HG03064 (cell line): ENCODE data around the gene ZFR2.

Experiments used
- ATAC-seq: cut with Tn5 transposase; IDR thresholded peaks from one replicate; pipeline ENCODE4 v1.9.1; 2021; ENCODE audit warnings: low read depth; ENCODE audit not compliant: unreplicated experiment

ZFR2 gene

DNA sequence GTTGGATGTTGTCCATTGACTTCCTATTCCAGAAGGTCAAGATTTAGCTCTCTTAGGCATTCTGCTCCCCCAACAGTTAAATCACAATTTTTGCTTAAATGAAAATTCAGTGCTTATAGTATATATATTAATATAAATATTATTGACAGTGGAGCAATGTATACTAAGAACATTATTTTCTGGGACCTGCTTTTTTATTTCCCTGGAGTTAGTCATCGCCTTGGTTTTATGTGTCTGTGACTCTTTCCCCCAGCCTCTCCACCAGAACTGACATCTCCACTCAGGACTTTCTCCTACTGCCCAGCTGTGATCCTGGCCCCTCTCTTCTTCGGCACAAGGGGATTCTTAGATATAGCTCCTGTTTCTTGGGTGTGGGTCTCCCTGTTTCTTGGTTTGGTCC lies 72.5 kb downstream of the ZFR2 start:
- no peak for ATAC-seq

DNA sequence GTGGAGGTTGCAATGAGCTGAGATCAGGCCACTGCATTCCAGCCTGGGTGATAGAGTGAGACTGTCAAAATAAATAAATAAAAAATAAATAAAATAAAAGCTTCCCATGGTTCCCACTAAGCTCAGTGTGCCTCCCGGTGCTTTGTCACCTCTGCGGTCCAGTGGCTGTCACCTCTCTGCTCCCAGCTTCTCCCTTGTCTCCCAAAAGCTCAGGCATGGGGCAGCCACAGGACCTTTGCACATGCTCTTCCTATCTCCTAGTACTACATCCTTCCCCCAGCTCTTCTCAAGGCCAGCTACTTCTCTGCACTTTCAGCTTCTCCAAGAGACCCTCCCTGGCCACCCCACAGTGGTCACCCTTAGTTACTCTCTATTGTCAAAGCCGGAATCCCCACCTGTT lies 75.0 kb downstream of the ZFR2 start:
- no peak for ATAC-seq

DNA sequence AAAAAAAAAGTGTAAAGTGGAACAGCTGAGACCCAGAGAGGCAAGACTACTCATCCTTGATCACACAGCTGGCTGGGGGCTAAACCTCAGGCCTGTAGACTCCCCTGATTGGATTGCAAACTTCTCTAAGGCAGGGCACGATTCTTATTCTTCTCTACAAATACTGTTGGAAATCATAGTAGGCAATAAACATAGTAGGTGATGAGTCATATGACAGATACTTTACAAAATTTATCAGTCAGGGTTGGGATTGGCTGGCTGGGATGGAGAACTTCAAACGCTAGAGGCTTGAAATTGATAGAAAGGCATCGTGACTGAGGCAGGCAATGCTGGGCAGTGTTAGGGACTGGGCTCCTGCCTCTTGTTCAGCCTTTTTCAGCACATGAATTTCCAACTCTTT lies 76.7 kb downstream of the ZFR2 start:
- no peak for ATAC-seq

DNA sequence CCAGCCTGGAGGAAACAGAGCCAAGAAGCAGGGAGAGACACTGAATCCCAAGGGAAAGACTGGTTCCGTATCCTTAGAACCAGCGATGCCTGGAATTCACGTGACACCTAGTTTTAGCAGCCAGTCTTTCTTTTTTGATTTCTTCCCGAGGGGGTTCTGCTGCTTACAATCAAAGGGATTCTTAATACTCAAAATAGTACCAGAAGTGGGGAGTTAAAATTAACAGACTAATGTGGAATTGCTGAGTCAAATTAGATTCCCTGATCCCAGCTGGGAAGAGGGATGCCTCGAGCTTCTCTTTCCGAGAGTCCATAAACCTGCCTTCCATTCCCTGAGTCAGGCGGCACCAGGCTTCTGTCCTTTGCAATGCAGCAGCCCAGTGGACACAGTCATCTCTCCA lies 77.9 kb downstream of the ZFR2 start:
- no peak for ATAC-seq

DNA sequence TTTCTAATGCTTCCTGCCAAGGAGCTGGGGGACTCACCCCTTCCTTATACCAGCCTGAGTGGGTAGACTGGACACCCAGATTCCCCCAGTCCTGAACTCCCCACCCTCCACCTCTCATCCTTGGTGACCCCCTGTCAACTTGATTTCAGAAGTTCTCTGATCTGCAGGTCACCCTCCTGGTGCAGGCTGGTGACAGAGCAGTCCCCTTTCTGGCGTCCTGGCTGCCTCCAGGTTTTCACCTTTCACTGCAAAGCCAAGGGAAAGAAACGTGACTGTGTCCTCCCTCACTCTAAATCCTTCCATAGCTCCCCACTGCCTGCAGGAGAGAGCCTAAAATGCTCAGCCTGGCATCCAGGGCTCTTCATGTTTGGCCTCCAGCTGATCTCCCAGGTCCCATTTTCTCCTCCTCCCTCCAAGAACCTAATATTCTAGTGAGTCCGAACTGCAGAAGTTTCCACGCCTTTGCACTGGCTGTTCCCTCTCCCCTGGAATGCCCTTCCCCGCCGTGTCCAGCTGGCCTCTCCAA lies 78.6 kb downstream of the ZFR2 start:
- no peak for ATAC-seq

DNA sequence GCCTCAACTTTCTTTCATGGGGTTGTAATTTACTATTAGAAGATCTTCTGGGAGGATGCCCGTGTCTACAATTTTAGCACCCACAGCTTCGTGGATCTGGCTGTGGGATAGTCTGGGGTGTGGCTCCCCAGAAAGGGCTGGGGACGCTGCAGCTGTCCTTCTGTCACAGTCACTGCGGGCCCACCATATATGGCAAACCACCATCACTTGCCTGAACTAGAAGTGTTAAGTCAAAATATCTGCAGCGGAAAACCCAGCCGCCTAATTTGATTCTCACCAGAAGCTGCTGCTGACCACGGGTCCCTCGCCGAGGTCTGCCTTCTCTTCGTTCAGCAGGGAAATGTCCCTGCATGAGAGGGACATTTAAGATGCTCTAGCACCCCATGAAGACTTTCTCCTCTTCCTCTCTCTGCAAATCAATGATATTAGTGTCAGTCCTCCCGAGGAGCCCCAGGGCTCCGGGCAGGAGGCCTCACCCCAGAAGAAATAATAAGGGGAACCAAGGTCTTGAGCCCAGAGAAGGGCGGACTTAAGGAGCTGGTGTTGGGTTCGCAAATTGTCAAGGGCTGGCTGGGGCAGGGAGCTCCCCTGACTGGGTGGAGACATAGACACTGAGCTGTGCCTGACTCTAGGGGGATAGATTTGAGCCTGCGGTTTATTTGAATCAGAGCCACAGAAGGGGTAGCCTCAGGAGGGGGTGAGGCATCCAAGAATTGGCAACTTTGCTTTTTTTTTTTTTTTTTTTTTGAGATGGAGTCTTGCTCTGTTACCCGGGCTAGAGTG lies 79.7 kb downstream of the ZFR2 start:
- ATAC-seq, result no peak

DNA sequence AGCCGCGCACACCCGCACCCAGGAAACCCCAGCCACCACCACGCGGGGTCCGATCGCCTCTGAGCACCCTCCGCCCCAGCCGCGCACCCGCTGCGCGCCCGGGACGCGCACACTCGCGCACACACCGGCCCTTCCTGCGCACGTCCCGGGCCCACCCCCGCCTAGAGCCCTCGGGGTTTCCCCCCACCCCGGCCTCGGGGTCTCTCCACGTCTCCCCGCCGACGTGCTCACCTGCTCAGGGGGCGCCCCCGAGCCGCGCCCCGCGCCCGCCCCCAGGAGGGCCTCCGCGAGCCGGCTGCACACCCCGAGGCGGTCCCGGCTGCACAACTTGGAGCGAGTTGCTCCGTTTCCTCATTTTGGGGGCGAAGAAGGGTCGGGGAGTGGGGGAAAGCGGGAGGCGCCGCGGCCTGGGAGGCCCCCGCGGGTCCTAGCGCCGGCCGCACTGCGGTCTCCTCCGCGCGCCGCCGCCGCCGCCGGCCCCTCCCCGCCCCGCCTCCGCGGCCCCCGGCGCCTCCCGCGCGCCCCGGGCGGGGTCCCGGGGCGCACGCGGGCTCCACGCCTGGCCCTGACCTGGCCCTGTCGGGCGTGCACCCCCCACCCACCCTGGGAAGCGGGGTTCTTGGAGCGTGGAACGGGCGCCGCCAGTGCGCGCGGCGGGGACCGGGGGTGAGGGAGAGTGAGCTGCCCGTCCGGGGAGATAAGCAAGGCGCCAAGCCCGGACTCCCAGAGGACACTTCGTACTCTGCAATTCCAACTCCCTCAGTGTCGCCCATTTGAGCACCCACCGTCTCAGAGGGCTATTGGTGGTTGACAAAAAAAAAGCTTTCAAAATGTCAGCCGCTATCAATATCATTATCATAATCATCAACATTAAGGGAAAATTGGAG lies 82.7 kb downstream of the ZFR2 start, which contains the start of gene MATK:
Gene MATK (minus strand): TSS at position 444 of the 887 bp plus-strand sequence. CDS start 1,246 bp downstream, outside the sequence.
- no peak for ATAC-seq

DNA sequence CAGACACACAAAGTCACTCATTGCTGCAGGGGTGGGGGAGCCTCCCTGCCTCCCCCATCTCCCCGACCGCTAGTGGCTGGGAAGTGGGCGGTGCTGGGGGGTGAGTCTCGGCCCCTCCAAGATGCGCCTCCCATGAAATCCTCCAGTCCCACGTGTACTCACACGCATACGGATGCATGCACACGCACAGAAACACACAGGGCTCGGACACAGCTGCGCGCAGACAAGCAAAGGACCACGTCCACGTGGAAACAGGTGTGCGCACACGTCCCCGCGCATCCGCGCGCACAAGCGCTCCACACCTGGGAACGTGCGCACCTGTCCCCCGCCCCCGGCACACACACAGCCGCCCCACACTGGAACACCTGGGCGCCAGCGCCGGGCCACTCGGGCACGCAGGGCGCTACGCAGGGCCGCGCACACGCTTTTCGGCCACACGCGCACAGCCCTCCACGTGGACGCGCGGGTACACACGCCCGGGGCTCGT lies 83.3 kb downstream of the ZFR2 start:
- no peak for ATAC-seq

DNA sequence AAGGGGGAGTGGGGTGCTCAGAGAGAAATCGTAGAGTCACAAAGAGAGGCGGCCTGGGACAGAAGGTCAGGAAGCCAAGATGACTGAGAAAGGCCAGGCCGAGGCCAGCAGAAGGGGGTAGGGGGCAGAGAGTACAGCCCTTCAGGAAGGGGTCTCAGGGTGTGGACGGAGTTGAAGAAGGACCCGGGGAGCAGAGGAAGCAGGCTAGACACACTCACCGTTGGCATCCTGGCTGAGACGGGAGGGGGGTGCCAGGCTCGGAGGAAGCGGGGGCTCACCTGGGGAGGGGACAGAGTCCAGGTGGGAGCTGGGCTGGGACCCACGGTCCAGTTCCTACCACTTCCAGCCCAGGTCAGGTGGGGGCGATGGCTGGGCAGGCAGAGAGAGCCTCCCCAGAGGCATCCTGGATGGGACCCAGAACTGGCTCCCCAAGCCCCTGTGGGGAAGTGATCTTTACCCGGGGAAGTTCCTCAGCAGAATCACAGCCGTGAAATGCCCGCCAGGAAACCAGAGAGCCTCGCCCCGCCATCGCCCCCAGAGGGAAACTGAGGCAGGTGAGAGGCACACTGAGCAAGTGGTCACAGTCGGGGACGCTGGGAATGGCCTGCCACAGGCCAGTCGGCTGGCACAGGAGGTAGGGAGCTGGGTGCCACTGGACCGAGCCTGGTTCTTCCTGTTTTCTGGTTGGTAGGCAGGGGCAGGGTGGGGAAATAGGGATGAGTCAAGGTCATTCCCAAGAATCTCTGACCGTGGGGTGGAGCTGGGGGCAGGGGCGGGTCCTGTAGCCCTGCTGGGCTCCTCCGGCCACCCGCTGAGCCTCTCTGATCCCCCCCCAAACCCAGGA lies 84.0 kb downstream of the ZFR2 start:
- ATAC-seq, result no peak

DNA sequence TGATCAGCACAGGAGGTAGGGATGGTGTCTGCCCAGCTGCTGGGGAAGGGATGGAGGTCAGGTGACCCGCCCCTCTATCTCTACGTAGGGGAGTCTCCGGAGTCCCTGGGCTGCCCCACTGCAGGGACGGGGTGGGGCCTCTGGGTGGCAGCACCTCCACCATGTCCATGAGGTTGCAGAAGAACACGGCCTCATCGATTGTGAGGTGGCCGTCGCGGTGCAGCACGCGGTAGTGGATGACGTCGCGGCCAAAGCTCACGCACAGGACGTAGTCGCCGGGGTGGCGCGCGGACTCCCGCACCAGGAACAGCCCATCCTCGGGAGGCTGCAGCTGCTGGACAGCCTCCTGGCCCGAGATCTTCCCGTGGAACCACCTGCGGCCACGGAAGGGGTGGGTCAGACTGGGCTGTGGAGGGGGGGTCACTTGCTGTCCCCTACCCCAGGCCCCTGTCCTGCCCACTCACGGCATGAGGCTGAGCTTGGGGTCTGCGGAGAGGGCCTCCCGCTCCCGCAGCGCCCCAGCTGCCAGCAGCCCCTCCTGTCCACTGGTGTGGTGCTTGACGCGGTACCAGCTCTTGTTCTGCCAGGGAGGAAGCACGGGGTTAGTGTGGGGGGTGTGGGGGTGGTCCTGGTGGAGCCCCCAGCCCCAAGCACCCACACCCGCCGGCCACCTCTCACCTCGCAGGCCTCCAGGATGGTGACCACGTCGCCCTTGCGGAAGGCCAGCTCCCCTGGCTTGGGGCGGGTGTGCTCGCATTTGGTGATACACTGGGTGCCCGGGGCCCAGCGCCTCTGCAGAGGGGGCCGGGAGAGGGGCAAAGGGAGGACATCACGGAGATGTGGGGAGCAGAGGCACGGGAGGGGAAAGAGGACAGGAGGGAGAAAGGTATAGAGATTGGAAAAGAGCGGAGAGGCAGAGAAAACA lies 84.9 kb downstream of the ZFR2 start:
- no peak for ATAC-seq

DNA sequence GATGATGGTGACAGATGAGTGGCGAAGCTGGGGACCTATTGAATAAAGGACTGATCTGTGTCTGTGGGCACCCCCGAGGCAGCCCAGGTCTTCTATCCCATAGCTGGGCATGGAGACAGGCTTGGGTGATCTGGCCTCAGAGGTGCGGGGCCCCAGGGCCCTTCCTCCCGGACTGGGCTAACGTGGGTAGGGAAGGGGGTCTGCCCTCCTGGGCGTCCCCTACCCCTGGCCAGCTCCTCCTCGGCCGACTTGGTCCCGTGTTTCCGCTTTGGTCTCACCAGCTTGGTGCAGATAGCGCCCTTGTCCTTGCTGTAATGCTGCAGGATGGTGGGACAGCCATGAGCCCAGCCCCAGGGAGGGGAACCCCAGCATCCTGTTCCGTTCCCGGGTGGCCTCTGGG lies 85.9 kb downstream of the ZFR2 start:
- ATAC-seq, result no peak

DNA sequence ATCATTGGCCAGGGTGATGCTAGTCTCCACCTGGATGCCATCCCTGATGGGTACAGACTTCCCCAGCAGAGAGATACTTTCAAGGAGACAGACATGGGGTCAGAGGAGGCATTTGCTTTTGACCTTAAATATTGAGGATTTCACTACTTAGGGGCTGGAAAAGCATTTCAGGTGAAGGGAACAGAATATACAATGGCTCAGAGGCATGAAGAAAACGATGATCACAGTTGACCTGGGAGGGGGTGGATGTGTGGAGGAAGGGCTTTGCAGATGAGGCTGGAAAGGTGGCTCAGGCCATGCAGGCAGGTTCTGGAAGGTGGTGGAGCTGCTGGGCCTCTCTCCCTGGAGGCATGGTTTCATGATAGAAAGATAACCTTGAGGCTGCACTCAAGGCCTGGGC lies 86.5 kb downstream of the ZFR2 start:
- ATAC-seq, result no peak

DNA sequence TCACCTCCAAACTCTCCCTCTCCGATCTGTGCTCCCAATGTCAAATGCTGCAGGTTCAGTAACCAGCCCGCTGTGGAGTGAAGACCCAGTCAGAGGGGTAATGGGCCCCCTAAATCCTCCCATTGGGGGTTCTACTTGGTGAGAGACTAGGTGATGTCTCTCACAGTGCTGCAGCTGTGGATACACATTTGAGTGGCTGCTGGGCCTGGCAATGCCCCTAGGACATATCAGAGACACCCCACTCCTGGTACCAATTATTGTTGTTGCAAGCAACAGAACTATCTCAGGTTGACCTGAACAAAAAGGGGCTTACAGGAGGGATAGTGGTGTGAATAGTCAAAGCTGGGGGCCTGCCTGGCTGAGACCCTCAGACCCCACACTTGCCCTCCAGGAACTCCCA lies 87.2 kb downstream of the ZFR2 start:
- ATAC-seq, result no peak

DNA sequence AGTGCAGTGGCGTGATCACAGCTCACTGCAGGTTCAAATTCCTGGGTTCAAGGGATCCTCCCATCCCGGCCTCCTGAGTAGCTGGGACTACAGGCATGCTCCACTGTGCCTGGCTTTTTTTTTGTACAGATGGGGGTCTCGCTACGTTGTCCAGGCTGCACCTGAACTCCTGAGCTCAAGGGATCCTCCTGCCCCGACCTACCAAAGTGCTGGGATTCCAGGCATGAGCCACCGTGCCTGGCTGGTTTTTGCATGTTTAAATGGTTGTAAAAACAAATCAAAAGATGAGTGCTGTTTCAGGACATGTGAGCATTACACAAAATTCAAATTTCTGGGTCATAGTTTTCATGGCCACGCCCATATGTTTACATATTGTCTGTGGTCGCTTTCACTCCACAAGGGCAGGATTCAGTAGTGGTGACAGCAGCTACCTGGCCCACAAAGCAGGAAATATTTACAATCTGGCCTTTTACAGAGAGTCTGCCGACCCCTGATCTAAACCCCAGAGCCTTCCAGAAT lies 88.0 kb downstream of the ZFR2 start:
- no peak for ATAC-seq

DNA sequence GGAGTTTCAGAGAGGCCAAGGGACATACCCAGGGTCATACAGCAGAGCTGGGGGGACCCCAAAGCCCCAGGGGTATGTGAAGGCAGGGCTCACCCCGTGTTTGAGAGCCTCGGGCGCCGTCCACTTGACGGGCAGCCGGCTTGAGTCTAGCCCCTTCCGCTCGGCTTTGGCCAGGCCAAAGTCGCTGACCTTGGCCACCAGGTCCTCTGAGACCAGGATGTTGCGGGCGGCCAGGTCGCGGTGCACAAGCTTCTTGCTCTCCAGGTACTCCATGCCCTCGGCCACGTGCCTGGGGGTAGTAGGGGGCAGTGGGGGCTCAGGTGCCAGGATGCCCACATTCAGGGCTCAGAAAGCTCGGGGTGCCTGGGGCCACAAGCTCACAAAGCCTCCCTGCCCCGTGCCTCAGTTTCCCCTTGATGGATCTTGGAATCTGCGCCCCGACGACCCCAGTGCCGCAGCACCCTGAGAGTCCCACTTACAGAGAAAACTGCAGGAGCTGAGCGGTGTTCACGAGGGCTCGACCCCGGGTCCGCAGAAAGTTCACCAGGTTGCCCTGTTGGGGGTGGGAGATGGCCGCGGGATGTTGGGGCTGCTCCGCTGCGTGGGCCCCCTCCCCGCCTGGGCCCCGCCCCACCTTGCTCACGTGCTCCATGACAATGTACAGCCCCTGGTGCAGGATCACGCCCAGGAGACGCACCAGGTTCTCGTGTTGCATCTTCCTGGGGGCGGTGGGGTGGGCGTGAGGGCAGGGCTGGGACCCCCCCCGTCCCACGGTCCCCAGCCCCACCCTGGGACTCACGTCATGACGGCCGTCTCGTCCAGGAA lies 89.7 kb downstream of the ZFR2 start:
- no peak for ATAC-seq

DNA sequence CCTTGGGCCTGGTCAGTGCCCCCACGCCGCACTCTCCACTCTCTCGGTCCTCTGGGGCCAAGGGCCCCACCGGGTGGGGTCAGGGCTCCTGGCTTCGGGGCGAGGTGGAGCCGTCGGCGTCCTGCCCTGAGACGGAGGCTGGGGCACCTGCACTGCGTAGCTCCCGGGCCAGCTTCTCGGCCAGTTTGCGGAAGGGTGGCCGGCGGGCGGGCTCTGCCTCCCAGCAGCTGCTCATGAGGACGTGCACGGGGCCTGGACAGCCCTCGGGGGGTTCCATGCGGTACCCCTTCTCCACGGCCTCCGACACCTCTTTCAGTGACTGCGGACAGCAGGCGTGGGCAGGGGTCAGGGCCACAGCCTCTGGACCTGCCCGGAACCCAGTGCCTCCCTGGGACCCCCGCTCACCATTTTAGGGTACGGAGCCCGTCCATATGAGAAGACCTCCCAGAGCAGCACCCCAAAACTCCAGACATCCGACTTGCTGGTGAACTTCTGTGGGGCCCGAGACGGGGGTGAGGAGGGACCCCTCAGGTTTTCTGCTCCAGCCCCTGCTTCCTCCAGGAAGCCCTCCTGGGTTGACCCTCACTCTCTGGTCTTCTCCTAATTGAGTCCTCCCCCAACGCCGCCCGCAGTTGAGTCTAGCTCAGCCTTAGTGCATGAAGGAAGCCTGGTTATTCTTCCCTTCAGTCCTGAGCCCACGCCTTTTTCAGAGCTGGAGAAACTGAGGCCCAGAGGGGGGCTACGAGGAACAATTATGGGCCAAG lies 90.6 kb downstream of the ZFR2 start:
- ATAC-seq, result no peak

DNA sequence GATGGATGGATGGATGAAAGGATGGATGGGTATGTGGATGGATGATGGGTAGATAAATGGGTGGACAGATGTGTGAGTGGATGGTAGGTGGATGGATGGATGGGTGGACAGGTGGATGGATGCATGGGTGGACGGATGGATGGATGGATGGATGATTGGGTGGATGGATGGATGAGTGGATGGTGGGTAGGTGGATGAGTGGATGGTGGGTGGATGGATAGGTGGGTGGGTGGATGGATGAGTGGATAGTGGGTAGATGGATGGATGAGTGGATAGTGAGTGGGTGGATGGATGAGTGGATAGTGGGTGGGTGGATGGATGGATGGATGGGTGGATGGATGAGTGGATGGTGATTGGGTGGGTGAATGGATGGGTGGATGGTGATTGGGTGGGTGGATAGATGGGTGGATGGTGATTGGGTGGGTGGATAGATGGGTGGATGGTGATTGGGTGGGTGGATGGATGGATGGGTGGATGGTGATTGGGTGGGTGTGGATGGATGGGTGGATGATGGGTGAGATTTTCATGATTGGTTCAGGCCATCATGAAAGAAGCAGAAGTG lies 92.3 kb downstream of the ZFR2 start:
- ATAC-seq, result no peak
